ENCODE measurements around the gene BTBD2. TPM values are rescaled to one million over a fixed set of nuclear protein-coding genes. Genes with fewer than 3 reads are reported as not detected.

BTBD2 gene
- total and polyA plus RNA-seq, 2 of the 8 experiments (the other 6 are each of a cell fraction or from before 2014, with no cell fraction given): 91.7 to 92.3 TPM

DNA sequence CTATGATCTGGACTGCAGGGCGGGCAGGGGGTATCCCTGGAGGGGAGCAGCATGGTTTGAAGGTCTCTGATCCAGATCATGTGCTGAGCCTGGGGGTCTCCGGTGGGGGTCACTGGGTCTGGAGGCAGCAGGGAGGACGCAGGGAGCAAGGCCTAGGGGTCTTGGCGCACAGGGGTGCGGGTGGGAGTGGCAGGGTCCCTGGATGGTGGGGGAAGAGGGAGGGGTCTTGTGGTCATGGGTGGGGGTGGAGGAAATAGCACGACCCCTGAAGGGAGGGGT is 1.9 kb downstream of the BTBD2 start (continued):
- TF ChIP-seq ATF2 (IDR thresholded peaks at IDR 0.05; ENCODE audit: low read length) (no peak), FOSL1 (IDR thresholded peaks at IDR 0.05; ENCODE audit: insufficient read depth, low read depth, low read length) (no peak), JUN (IDR thresholded peaks at IDR 0.05; ENCODE audit: low read depth, low read length) (no peak)
